Frontal cortex (tissue), 4 donors: Measurements from ENCODE around the gene RALGAPA2. TPM values are rescaled to one million over a fixed set of nuclear protein-coding genes. Genes with fewer than 3 reads are reported as not detected.

Experiments used
- DNase-seq, 2 donors: peaks; one replicate each; pipeline ENCODE4 v3.0.0; 2012; ENCODE audit warnings: low spot score in 2 of 2
- FAIRE-seq: peaks from 2 replicates; lab custom pipeline; 2012; peaks lifted over from hg19 to GRCh38; lab: Jason Lieb, UNC
- total RNA-seq: library from RNA; depleted of rRNA; stranded (reverse); fragments of >200 nt; gene quantifications from one replicate; pipeline ENCODE4 v1.2.3, GENCODE V29; 2014
- donor health status: control.
- donor health status: control.
- donor health status: control.

RALGAPA2 gene
- total RNA-seq, result 45.7 TPM

- no peak for FAIRE-seq
- DNase-seq, result peak; percentile 97 to 99
These were observed at the start of gene RALGAPA2 for GRCh38 chr20:20712474-20713243. RALGAPA2 (minus strand) TSS chr20:20712644; CDS start chr20:20712480, 164 bp downstream.

GRCh38 chr20:20761301-20761700 is 48.9 kb upstream of the RALGAPA2 start:
- FAIRE-seq, result no peak
- DNase-seq, result no peak

DNA sequence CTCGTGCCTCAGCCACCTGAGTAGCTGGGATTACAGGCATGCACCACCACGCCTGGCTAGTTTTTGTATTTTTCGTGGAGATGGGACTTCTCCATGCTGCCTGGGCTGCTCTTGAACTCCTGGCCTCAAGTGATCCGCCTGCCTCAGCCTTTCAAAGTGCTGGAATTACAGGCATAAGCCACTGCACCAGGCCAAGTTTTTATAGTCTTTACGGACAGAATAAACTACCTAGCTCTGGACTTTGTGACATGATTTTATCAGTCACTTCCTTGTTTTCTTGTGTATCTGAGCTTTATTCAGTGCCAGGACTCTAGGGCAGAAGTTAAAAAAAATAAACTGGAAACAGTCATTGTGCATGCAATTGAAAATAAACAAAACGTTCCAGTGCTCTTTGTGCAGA is 46.7 kb upstream of the RALGAPA2 start:
- DNase-seq (no peak), FAIRE-seq (no peak)

DNA sequence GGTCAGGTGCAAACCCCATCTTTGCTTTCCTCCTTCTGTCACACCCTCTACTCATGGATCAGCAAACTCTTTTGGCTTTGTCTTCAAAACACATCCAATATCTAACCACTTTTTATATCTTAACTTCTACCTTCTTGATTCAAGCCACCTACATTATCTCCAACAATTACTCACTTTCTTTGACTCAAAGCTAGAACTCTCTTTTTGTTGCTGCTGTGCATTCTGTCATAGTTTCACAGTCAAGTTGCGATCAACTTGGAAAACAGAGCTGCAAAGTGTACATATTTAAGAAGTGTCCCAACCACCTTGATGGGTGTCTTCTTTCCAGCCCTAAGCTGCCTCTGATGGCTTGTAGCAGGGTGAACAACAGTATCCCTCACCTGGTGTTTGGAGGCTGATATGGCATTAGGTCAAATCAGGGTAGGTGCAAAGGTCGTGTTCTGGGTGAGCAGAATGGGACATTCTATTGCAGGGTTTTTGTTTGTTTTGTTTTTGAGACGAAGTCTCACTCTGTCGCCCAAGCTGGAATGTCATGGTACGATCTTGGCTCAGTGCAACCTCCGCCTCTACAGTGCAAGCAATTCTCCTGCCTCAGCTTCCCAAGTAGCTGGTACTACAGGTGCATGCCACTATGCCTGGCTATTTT is 43.4 kb upstream of the RALGAPA2 start:
- DNase-seq (no peak), FAIRE-seq (no peak)

DNA sequence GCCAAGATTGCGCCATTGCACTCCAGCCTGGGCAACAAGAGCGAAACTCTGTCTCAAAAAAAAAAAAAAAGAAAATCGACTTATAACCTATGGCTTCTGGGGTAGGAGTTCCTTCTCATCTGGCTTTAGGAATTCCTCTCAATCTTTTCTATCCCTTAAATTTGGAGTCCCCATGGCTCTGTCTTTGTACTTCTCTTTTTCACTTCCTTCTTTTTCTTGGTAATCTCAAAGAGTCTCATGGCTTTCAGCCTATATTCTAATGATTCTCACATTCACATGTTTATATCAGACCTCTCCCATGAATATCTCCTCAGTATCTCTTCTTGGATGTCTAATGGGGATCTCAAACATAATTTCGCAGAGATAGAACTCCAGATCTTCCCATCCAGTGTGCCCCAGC is 42.8 kb upstream of the RALGAPA2 start:
- no peak for FAIRE-seq
- no peak for DNase-seq

- FAIRE-seq, result no peak
- DNase-seq, result no peak
These were observed 42.3 kb upstream of the RALGAPA2 start for GRCh38 chr20:20754714-20755113.

GRCh38 chr20:20752712-20753111 is 40.3 kb upstream of the RALGAPA2 start:
- DNase-seq (no peak), FAIRE-seq (no peak)

DNA sequence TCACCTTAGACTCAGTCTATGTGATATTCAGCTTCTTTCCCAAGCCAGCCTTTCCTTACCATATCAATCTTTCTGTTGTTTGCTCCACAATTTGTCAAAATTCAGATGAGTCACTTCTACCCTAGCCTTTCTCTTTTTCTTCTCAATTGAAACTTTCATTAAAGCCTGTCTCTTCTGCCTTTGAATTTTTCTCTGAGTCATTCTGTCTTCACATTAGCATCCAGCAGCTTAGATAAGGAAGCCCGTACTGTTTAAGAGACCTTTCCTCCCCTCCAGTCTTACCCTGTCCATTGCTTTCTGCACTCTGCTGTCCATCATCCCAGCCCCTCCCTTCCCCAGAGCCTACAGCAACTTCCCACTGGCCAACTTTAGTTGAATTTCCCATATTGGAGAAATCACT is 34.9 kb upstream of the RALGAPA2 start:
- DNase-seq (no peak), FAIRE-seq (no peak)

DNA sequence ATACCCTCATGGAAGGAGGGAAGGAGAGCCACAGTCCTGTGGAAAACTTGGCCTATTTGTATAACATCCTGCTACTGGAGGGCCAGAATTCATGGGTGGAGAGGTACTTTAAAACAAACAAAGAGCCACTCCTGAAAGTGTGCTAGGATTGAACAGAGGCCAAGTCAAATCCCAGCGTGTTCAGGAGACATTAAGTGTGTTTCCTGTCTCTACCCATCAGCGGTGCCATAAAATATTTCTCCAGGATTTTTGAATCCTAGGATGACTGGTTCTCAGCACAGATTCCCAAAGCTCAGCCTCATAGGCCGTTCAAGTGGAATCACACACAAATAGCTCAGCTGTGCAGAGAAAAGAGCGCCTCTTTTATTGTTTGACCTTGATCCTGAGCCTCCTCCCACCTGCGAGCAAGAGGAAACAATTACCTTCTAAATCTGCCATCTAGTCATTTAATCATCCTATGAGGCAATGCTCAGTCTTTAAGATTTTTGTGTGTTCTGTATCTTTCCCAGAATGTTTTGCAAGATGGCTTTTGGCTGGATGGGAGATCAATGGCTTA is 31.8 kb upstream of the RALGAPA2 start:
- DNase-seq, result no peak
- no peak for FAIRE-seq

DNA sequence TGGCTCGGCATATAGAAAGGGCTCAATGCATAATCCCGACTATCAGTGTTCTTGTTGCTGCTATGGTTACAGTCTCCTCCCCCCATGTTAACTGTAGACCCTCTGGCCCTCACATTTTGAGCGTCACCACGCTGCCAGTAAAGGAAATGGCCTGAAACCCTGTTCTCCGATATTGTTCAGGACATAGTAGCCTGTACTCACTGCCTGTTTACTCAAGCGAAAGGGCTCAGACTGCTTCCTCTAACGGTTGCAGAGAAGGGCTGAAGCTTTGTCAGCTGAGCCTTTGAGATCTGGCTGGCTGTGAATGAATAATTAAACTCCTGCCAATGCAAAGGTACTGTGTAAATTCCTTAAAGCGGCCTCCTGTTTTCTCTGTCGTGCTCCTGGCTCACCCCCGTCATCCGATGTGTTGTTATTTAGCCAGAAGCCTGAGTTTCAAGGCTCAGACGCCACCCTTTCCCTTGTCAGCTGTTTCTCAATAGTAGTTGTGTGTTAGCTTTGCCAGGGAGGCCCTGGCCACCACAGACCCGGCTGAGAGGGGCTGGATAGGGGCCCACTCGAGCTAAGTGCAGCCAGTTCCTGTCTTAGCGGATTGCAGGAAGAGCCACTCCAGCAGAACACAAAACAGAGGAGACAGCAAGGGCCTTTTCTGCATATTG is 31.2 kb upstream of the RALGAPA2 start:
- DNase-seq (peak in 1 of 2 donors; percentile 25), FAIRE-seq (no peak)

- FAIRE-seq (no peak), DNase-seq (no peak)
These were observed 28.9 kb upstream of the RALGAPA2 start for GRCh38 chr20:20741087-20742045.

DNA sequence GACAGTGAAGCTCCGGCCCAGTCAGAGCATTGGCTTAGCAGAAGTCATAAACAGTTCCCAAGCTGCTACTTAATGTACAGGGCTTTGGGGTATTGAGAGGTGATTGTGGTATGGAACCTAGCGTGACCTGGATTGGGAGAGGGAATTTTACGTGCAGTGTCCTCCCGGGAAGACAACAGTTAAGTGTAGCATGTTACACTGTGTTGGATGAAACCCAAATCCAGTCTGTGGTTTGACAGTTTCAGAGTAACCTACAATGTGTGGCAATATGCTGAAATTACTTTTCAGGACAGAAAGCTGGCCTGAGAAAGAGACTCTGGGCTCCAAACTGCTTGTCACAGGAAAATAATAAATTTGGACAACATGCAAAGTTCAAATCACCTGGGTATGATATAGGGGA is 28.1 kb upstream of the RALGAPA2 start:
- DNase-seq (no peak), FAIRE-seq (no peak)

GRCh38 chr20:20737158-20737557 is 24.7 kb upstream of the RALGAPA2 start:
- DNase-seq, result no peak

GRCh38 chr20:20736303-20736702 is 23.9 kb upstream of the RALGAPA2 start:
- no peak for DNase-seq
- FAIRE-seq, result no peak

More at GRCh38 chr20:20737158-20737557, 24.7 kb upstream of the RALGAPA2 start:
- FAIRE-seq, result no peak

DNA sequence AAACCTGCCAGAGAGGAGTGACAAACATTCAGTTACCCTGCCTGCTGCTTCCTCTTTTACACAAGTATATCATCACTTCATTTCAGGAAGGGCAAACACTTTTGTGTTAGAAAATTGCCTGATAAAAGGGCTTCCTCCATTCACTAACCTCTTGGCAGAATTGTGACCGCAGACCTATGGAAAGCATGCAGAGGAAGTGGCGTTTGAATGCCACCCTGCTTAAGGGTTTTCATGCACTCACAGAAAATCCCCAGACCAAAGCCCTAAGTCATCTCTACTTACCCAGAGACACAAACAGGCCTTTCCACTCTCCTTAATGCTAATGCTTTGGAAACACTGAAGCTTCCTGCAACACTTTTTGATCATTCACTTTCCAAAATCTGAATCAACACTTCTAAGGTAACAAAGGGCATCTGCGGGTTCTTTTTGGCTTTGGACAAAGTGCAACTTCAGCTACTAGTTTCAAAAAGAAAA is 22.1 kb upstream of the RALGAPA2 start:
- FAIRE-seq (no peak), DNase-seq (no peak)

GRCh38 chr20:20733943-20734342 is 21.5 kb upstream of the RALGAPA2 start:
- no peak for FAIRE-seq
- no peak for DNase-seq

DNA sequence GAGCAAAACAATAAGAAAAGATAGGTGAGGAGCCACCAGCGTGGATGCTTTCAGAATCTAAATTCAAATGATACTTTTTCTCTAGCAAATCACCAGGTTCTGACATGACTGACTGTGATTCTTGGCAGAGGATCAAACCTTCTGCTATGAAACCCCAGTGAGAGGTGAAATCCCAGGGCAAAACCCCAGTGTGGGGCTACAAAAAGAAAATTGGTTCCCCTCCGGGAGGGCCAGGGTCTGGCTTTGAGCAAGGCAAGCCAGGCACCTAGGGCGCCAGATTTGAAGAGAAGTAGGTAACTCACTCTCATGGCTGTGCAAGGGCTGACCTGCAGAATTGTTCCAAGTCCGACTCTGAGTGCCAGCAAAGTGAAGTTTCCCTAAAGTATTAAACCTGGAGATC is 20.2 kb upstream of the RALGAPA2 start:
- no peak for FAIRE-seq
- DNase-seq, result no peak

- FAIRE-seq (no peak), DNase-seq (no peak)
These were observed 19.5 kb upstream of the RALGAPA2 start for GRCh38 chr20:20731945-20732296.
